Common myeloid progenitor, CD34-positive (primary cell): ENCODE measurements around the gene RERE.

Source experiments
- CTCF ChIA-PET: fragments of 350-600 bp; sonication (Branson Sonifier 250); formaldehyde crosslinking; loops from one replicate; lab custom pipeline; 2021; ENCODE audit warnings: antibody characterized with exemption; lab: Charles Lee
- POLR2A ChIA-PET: fragments of 350-600 bp; sonication (Branson Sonifier 250); formaldehyde crosslinking; loops from one replicate; lab custom pipeline; 2021; ENCODE audit warnings: antibody characterized with exemption; lab: Charles Lee
- DNase-seq, 3 donors: peaks; one replicate each; pipeline versions ENCODE4 v3.0.0 to v3.0.0-alpha.2; 2013
- H3K27ac ChIP-seq, 2 experiments: 1 replicate in 1 of 2; 2 replicates in 1 of 2; pipeline ENCODE4 v1.7.0; 2013; ENCODE audit warnings: inconsistent platforms in 2 of 2, low read length in 2 of 2, mild to moderate bottlenecking in 2 of 2, low read depth in 1 of 2, moderate library complexity in 1 of 2; ENCODE audit not compliant: severe bottlenecking in 2 of 2, insufficient read depth in 1 of 2, poor library complexity in 1 of 2
- H3K27me3 ChIP-seq, 5 experiments: replicated peaks in 2 of 5; 1 replicate in 3 of 5; 2 replicates in 2 of 5; pipeline versions ENCODE4 v1.6.1 to v1.7.0; 2013; ENCODE audit warnings: low read length in 4 of 5, mild to moderate bottlenecking in 2 of 5, moderate library complexity in 2 of 5, inconsistent platforms in 1 of 5; ENCODE audit not compliant: insufficient read depth in 5 of 5, control insufficient read depth in 4 of 5
- H3K36me3 ChIP-seq, 4 experiments: 1 replicate in 2 of 4; 2 replicates in 2 of 4; pipeline versions ENCODE4 v1.6.1 to v1.7.0; 2013; ENCODE audit warnings: low read length in 3 of 4, control low read depth in 1 of 4, mild to moderate bottlenecking in 1 of 4; ENCODE audit not compliant: control insufficient read depth in 4 of 4, insufficient read depth in 4 of 4
- H3K4me1 ChIP-seq, 4 experiments: 1 replicate in 3 of 4; 2 replicates in 1 of 4; pipeline versions ENCODE4 v1.6.1 to v1.7.1; 2013; ENCODE audit warnings: low read length in 3 of 4, mild to moderate bottlenecking in 3 of 4, control low read depth in 1 of 4, inconsistent platforms in 1 of 4, moderate library complexity in 1 of 4; ENCODE audit not compliant: control insufficient read depth in 4 of 4, insufficient read depth in 4 of 4; ENCODE audit errors: control extremely low read depth in 1 of 4
- H3K4me3 ChIP-seq, 7 experiments: 1 replicate in 4 of 7; 2 replicates in 3 of 7; pipeline versions ENCODE4 v1.5.1 to v1.7.0; 2013; ENCODE audit warnings: mild to moderate bottlenecking in 7 of 7, low read length in 6 of 7, moderate library complexity in 6 of 7, inconsistent platforms in 2 of 7, low read depth in 2 of 7, control low read depth in 1 of 7; ENCODE audit not compliant: insufficient read depth in 4 of 7, control insufficient read depth in 1 of 7; ENCODE audit errors: extremely low read depth in 1 of 7
- H3K9me3 ChIP-seq, 5 experiments: 1 replicate in 4 of 5; 2 replicates in 1 of 5; pipeline versions ENCODE4 v1.6.1 to v1.7.1; 2013; ENCODE audit warnings: low read length in 4 of 5, mild to moderate bottlenecking in 2 of 5, inconsistent platforms in 1 of 5, low read depth in 1 of 5, moderate library complexity in 1 of 5; ENCODE audit not compliant: control insufficient read depth in 4 of 5, insufficient read depth in 2 of 5; ENCODE audit errors: control extremely low read depth in 1 of 5
- WGBS: methylation state at CpG from one replicate; pipeline ENCODE4 v1.1.5; 2013; ENCODE audit not compliant: insufficient coverage; 5-methylcytosine and 5-hydroxymethylcytosine counted together

RERE gene

DNA sequence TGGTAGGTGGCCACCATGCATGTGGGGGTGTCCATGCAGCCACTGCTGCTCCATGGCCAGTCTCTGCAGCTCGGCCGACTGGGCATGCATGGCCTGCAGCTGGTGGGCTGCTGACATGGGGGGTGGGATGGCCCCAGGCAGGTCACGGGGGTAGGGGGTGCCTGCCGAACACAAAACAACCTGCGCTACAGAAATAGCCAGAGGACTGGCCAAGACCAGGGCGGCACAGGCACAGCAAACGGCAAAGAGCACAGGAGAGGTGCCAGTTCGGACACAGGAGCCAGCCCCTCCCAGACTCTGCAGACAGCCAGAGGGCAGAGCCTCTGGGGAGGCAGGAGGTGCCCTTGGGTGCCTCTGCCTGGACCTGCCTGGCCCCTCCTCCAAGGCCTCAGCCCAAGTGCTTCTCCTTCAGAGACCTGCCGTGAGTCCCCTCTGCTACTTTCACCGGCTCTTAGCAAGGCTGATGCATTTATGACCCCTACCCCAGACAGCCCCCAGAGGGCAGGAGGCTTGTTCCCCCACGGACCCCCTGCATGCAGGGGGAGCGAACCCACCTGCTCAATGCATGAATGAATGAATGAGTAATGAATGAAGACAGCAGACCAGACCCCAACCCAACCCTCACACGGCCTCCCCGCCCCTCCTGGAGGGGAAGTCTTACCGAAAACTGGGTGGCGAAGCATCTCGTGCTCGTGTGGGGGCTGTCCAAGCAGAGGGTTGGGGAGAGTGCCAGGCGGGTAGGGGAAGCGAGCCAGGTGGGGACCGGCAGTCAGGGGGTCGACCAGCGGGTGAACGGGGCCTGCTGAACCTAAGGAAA is 461.8 kb downstream of the RERE start:
- ChIA-PET POLR2A (no interaction called here), CTCF (interaction anchor here (1.1 to 1.4 kb wide), 3 partner anchors 31 to 340 kb away, joined by 3 read pairs; no protein-coding TSS in a partner anchor)
- Histone ChIP-seq H3K27me3 (no peaks in the 10 kb centered on the region), H3K4me1 (no peaks in the 10 kb centered on the region), H3K27ac (no peak overlapping the region), H3K36me3 (peaks cover 8 to 82% (median 64%) of the 10 kb centered on the region in 4 experiments), H3K9me3 (no peaks in the 10 kb centered on the region), H3K4me3 (no peak overlapping the region)
- WGBS = 96% methylated on average over 20 of the region's 24 CpGs
- no peak for DNase-seq

DNA sequence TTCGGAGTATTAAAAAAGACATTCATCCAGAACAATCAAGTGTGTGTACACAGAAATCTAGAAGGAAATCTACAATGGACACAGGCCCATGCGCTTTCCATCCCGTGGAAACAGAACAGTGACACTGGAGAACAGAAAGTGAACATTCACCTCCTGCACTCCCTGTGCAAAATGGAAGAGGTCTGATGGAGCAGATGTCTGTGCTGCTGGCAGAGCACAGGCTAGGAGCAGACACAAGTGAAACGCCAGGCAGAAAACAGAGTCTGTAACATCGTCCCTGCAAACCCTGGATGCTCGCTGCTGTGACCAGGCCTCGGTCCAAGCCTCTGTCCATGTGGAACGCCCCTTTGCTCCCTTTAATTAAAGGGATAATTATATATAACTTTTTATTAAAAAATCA is 463.4 kb downstream of the RERE start:
- H3K27ac ChIP-seq = no peak overlapping the region
- H3K4me1 ChIP-seq = no peaks in the 10 kb centered on the region
- H3K36me3 ChIP-seq = peaks cover 8 to 68% (median 57%) of the 10 kb centered on the region in 4 experiments
- no peaks in the 10 kb centered on the region for H3K27me3 ChIP-seq
- CTCF ChIA-PET = interaction anchor here (0.9 to 1.4 kb wide), 4 partner anchors 33 to 379 kb away, joined by 3 to 4 read pairs (median 3); no protein-coding TSS in a partner anchor
- H3K4me3 ChIP-seq = no peak overlapping the region
- POLR2A ChIA-PET = no interaction called here
- WGBS = 95% methylated on average over 3 of the region's 8 CpGs
- no peaks in the 10 kb centered on the region for H3K9me3 ChIP-seq
- no peak for DNase-seq

DNA sequence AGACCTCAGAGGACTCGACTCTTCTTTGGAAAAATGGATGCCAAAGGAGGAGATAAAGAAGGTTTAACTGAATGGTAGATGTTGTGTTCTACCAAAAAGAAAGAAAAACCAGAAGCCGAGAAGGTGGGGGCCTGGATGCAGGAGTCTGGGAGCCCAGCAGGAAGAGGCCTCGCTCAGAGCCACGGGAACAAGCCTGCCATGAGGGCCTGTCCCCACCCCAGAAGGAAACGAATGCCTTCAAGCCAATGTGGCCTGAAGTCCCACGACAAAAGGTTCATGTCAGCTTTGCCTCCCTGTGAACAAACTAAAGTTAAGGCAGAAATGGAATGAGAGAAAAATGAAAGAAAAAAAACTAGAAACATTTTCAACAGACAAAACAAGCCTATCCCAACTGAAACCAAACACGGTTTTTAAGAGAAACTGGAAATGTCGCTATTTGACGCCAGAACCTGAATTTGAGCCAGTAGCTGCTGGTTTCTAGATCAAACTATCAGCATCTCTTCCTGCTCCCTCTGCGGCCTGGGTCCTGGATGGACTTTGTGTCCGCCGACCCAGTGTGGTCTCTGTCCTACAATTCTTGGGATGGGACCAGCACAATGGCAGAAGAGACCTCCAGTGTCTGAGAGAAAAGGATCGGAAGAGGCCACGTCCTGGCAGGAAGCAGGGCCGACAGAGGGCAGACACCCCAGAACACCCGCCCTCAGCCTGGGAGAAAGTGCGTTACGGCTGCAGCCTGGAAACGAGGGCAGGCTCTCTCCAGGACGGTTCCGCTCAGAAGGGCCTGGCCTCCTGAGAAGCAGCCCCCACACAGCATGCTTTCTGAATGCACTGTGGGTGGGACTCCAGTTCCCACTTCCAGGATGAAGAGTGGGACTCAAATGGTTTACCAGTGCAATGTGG is 464.3 kb downstream of the RERE start:
- Histone ChIP-seq H3K27ac (no peak overlapping the region), H3K4me3 (no peak overlapping the region), H3K4me1 (no peaks in the 10 kb centered on the region), H3K36me3 (peaks cover 8 to 59% (median 49%) of the 10 kb centered on the region in 4 experiments), H3K27me3 (peaks cover 0 to 3% (median 0%) of the 10 kb centered on the region in 5 experiments), H3K9me3 (no peaks in the 10 kb centered on the region)
- DNase-seq = no peak
- ChIA-PET POLR2A (no interaction called here), CTCF (interaction anchor here (0.8 to 7.6 kb wide), 7 partner anchors 14 to 600 kb away, joined by 3 to 108 read pairs (median 3); no protein-coding TSS in a partner anchor)
- 83% methylated on average over 19 of the region's 21 CpGs for WGBS

DNA sequence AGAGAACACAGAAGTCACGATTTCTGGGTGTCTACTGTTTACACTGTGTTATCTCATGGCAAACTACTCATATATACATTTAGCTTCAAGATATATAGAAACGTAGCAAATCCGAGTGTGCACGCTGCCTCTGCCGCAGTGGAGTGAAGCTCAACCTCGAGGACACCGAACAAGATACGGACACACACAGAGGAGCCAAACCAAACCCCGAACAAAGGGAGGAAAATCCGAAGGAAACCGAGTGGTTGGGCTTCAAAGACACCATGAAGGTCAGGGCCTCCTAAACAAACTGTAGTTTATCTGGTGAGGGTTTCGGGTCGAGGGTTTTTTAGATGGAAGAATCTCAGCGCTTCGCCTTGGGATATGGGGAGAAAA is 465.0 kb downstream of the RERE start:
- no peak for DNase-seq
- peaks cover 8 to 52% (median 44%) of the 10 kb centered on the region in 4 experiments for H3K36me3 ChIP-seq
- H3K27ac ChIP-seq = no peak overlapping the region
- ChIA-PET POLR2A (no interaction called here), CTCF (interaction anchor here (0.8 to 7.6 kb wide), 9 partner anchors 15 to 600 kb away, joined by 3 to 108 read pairs (median 3); no protein-coding TSS in a partner anchor)
- H3K9me3 ChIP-seq = no peaks in the 10 kb centered on the region
- H3K27me3 ChIP-seq = peaks cover 0 to 3% (median 0%) of the 10 kb centered on the region in 5 experiments
- no peaks in the 10 kb centered on the region for H3K4me1 ChIP-seq
- WGBS = 93% methylated on average over 15 of the region's 15 CpGs
- no peak overlapping the region for H3K4me3 ChIP-seq

DNA sequence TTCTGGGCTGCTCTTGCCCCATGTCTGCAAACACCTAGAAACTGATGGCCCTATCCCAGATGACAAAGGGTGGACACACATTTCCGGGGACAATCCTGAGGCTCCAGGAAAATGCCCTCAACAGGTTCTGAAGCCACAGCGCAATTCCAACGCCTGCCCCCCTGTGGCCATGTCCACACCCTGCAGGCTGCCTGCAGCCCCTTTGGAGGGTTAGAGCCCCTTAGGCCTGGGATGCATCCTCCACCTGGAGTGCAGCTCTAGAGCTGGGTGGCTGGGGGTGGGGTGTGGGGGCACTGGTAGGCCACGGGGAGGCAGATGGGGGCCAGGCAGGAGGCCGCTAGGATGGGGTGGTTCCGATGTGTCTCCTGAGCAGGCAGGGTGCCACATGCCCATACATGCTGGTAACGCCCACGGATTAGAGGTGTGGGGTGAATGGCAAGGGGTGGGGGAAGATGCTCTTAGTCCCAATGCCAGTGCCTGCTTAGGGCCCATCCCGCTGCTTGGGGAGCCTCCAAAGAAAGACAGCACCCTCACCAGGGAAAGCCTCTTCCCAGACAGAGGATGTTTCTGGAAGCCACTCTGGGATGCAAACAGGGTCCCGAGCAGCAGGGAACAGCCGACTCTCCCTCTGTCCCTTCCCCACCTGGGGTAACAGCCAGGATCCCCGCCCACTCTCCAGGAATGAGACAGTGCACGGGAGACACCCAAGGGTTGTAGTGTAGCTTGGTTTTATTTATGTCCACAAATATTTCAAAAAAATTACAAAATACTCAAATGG is 465.6 kb downstream of the RERE start:
- H3K36me3 ChIP-seq = peaks cover 5 to 46% (median 40%) of the 10 kb centered on the region in 4 experiments
- no peaks in the 10 kb centered on the region for H3K4me1 ChIP-seq
- WGBS = 84% methylated on average over 7 of the region's 13 CpGs
- CTCF ChIA-PET = interaction anchor here (0.8 to 7.6 kb wide), 12 partner anchors 15 to 599 kb away, joined by 3 to 108 read pairs (median 4); no protein-coding TSS in a partner anchor
- POLR2A ChIA-PET = no interaction called here
- peaks cover 0 to 3% (median 0%) of the 10 kb centered on the region in 5 experiments for H3K27me3 ChIP-seq
- no peak overlapping the region for H3K4me3 ChIP-seq
- DNase-seq = peak; percentile 17 to 39 (median 27)
- H3K9me3 ChIP-seq = no peaks in the 10 kb centered on the region
- no peak overlapping the region for H3K27ac ChIP-seq

DNA sequence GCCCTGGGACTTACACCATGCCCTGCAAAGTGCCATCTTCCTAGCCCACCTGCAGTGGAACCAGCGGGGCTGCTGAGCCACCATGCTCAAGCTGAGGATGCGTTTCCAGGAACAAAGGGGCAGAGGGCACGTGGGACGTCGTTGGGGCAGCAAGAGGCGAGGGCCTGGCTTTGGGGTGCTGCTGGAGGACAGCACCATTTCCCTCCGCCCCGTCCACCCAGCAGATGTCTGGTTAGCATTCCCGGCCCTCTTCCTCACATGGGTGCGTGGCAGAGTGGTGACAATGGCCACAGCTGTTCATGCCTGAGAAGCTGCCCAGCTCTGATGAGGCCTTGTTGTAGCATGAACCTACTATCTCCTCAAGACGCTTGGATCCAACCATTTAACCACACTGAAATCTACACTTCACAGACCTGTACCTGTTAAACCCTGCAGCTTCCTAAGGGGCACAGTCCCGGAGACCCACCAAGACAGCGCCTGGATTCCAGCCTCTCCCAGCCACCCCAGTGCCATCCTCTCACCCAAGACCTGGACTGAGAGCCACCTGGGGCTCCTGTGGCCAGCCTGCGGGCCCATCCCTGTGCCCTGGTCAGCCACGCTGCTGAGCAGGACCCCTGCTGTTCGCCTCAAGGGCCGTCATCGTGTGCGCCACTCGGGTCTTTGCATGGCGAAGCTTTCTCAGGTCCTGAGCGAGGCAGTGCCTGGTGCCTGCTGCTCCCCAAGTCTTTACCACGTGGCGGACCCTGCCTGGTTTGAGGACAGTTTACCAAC is 466.3 kb downstream of the RERE start:
- Histone ChIP-seq H3K4me1 (no peaks in the 10 kb centered on the region), H3K36me3 (peaks cover 4 to 38% (median 32%) of the 10 kb centered on the region in 4 experiments), H3K4me3 (no peak overlapping the region), H3K27me3 (peaks cover 0 to 3% (median 0%) of the 10 kb centered on the region in 5 experiments), H3K9me3 (no peaks in the 10 kb centered on the region), H3K27ac (no peak overlapping the region)
- DNase-seq = no peak
- POLR2A ChIA-PET = no interaction called here
- CTCF ChIA-PET = interaction anchor here (1.0 to 7.6 kb wide), 13 partner anchors 7 to 379 kb away, joined by 3 to 108 read pairs (median 7); partner anchors contain the start of gene SLC45A1
- WGBS = 93% methylated on average over 21 of the region's 24 CpGs
